ENCODE results near the gene GALNT8. TPM values are rescaled to one million over a fixed set of nuclear protein-coding genes. Genes with fewer than 3 reads are reported as not detected.

GALNT8 gene
- total and polyA plus RNA-seq, 9 of the 15 experiments (the other 6 are each of a cell fraction or from before 2014, with no cell fraction given), result 0.11 to 0.23 (median 0.21) TPM; not detected in 6

- in situ Hi-C loops (cut with MboI), result no loop called here
- Histone ChIP-seq H4K20me1 (replicated peaks; ENCODE audit: control insufficient read depth, insufficient read depth, low read length) (no peaks in the 10 kb centered on the region), H3K9ac (ENCODE audit: insufficient read depth in 1 of 2, low read depth in 2 of 2, low read length in 2 of 2) (no peak overlapping the region), H3K4me1 (replicated peaks in 1 of 2; ENCODE audit: control insufficient read depth in 2 of 2, insufficient read depth in 2 of 2, low read length in 2 of 2) (no peaks in the 10 kb centered on the region), H3K36me3 (ENCODE audit: control insufficient read depth, insufficient read depth, low read length) (no peaks in the 10 kb centered on the region), H3K79me2 (ENCODE audit: control insufficient read depth, insufficient read depth, low read length) (no peaks in the 10 kb centered on the region), H3K27ac (ENCODE audit: extremely low read depth, low read depth, low read length) (no peak overlapping the region), H3K9me1 (ENCODE audit: control insufficient read depth, insufficient read depth, low read length) (no peaks in the 10 kb centered on the region), H3K4me2 (ENCODE audit: insufficient read depth, low read length) (no peak overlapping the region), H3K9me3 (replicated peaks; ENCODE audit: control insufficient read depth, insufficient read depth, low read depth, low read length) (no peaks in the 10 kb centered on the region), H3K27me3 (ENCODE audit: control insufficient read depth in 2 of 2, insufficient read depth in 2 of 2, low read length in 2 of 2) (peaks cover 0 to 10% of the 10 kb centered on the region in 2 experiments; a peak in 2 of 5 replicates), H2AFZ (ENCODE audit: low read depth, low read length) (no peak overlapping the region), H3K4me3 (no peak overlapping the region)
- ATAC-seq (no peak), DNase-seq (ENCODE audit: extremely low read depth in 1 of 4, low spot score in 3 of 4) (no peak), FAIRE-seq (no peak)
- ChIA-PET POLR2A (interaction anchor here (0.6 kb wide), 1 partner anchor 35 kb away, joined by 3 read pairs; no protein-coding TSS in a partner anchor), CTCF (ENCODE audit: low intra/inter-chr PET ratio) (no interaction called here)
- 0% methylated on average over 4 of the region's 4 CpGs for WGBS (ENCODE audit: insufficient coverage, low coverage, missing lambda C conversion rate)
- intact Hi-C loops (cut with micrococcal nuclease), result no loop called here
- no TSS peak for BruUV-seq (replicated peaks)
- TF ChIP-seq ILF3 (IDR thresholded peaks at IDR 0.05; ENCODE audit: borderline replicate concordance), result no peak
- TF ChIP-seq ZBTB49 (CRISPR knock-in tag; IDR thresholded peaks at IDR 0.05; ENCODE audit: borderline replicate concordance), result no peak
- no peak for TF ChIP-seq E2F1 (CRISPR knock-in tag; IDR thresholded peaks at IDR 0.05)
- TF ChIP-seq, protein P1, sequence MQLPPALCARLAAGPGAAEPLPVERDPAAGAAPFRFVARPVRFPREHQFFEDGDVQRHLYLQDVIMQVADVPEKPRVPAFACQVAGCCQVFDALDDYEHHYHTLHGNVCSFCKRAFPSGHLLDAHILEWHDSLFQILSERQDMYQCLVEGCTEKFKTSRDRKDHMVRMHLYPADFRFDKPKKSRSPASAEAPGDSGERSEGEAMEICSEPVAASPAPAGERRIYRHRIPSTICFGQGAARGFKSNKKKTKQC (CRISPR knock-in tag; IDR thresholded peaks at IDR 0.05), result no peak
- no peak for TF ChIP-seq SMAD2 (IDR thresholded peaks at IDR 0.05; ENCODE audit: low read depth, low read length)
- TF ChIP-seq, protein P2, sequence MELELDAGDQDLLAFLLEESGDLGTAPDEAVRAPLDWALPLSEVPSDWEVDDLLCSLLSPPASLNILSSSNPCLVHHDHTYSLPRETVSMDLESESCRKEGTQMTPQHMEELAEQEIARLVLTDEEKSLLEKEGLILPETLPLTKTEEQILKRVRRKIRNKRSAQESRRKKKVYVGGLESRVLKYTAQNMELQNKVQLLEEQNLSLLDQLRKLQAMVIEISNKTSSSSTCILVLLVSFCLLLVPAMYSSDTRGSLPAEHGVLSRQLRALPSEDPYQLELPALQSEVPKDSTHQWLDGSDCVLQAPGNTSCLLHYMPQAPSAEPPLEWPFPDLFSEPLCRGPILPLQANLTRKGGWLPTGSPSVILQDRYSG (tag; conservative IDR thresholded peaks at IDR 0.05; ENCODE audit: low read depth), result no peak
- TF ChIP-seq ZNF316 (IDR thresholded peaks at IDR 0.05), result no peak
- no peak for TF ChIP-seq MECOM (CRISPR knock-in tag; IDR thresholded peaks at IDR 0.05)
- no peak for TF ChIP-seq RBM22 (IDR thresholded peaks at IDR 0.05; ENCODE audit: low read depth, low read length, poor library complexity, severe bottlenecking)
- TF ChIP-seq, protein P3, sequence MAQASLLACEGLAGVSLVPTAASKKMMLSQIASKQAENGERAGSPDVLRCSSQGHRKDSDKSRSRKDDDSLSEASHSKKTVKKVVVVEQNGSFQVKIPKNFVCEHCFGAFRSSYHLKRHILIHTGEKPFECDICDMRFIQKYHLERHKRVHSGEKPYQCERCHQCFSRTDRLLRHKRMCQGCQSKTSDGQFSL (CRISPR knock-in tag; IDR thresholded peaks at IDR 0.05), result no peak
- TF ChIP-seq, protein P3 (tag; IDR thresholded peaks at IDR 0.05), result no peak
- TF ChIP-seq, protein P4, sequence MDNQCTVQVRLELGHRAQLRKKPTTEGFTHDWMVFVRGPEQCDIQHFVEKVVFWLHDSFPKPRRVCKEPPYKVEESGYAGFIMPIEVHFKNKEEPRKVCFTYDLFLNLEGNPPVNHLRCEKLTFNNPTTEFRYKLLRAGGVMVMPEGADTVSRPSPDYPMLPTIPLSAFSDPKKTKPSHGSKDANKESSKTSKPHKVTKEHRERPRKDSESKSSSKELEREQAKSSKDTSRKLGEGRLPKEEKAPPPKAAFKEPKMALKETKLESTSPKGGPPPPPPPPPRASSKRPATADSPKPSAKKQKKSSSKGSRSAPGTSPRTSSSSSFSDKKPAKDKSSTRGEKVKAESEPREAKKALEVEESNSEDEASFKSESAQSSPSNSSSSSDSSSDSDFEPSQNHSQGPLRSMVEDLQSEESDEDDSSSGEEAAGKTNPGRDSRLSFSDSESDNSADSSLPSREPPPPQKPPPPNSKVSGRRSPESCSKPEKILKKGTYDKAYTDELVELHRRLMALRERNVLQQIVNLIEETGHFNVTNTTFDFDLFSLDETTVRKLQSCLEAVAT (IDR thresholded peaks at IDR 0.05), result no peak
- TF ChIP-seq SIN3B (IDR thresholded peaks at IDR 0.05; ENCODE audit: low read depth), result no peak
- TF ChIP-seq NR4A1 (CRISPR knock-in tag; IDR thresholded peaks at IDR 0.05), result no peak
- TF ChIP-seq NR4A1 (tag; IDR thresholded peaks at IDR 0.05), result no peak
- no peak for TF ChIP-seq PCBP1 (IDR thresholded peaks at IDR 0.05; ENCODE audit: low read depth, low read length, poor library complexity, severe bottlenecking)
These were observed 22.8 kb downstream of the GALNT8 start for GRCh38 chr12:4743046-4743445.

All from K562 (cell line).